ENCODE data around the gene NKX1-2. TPM values are rescaled to one million over a fixed set of nuclear protein-coding genes. Genes with fewer than 3 reads are reported as not detected.

NKX1-2 gene
- total RNA-seq, 2 donors from 2014 or later = not detected

DNA sequence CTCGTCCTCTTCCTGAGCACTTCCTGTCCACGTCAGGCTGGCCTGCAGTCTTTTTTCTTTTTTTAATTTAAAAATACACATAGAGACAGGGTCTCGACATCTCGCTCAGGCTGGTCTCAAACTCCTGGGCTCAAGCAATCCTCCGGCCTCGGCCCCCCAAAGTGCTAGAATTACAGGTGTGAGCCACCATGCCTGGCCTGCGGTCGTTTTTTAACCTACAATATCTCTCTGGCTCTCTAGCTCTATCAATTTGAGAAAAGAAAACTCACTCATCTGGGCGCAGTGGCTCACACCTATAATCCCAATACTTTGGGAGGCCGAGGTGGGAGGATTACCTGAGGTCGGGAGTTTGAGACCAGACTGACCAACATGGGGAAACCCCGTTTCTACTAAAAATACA is 27.1 kb downstream of the NKX1-2 start:
- ATAC-seq = no peak
- DNase-seq = no peak
- intact Hi-C loops (cut with DNase I) = no loop called here

DNA sequence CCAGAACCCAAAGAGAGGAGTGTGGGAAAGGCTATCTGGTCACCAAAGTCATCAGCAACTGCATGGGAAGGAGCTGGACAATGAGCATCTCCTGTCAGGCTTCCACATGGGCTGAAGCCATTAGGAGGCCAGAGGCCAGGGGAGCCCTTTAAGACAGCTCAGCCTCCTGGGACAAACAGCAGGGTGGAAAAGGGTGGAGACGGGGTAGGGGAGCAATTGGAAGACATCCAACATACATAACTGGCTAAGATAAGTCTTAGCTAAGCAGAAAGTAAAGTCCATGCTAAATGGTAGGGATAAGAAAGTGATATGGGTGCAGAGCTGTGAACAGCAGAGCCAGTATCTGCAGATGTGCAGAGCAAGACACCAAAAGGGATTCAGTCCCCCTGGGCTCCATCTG is 29.6 kb downstream of the NKX1-2 start:
- intact Hi-C loops (cut with DNase I) = no loop called here
- ATAC-seq = no peak
- DNase-seq = no peak

DNA sequence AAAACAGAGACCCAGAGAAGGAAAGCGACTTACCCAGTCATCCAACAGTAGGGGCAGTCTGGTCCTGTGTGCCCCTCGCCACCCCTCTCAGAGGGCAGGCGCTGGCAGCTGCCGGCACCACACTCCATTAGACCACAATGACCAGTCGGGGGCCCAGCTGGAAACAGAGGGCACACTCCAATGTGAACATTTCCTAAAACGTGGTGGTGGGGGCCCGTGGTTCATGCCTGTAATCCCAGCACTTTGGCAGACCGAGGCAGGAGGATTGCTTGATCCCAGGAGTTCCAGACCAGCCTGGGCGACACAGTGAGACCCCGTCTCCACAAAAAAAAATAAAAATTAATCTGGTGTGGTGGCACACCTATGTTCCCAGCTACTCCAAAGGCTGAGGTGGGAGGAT is 30.2 kb downstream of the NKX1-2 start:
- ATAC-seq (no peak), DNase-seq (no peak)
- intact Hi-C loops (cut with DNase I) = loop anchor here in 1 of 2 donors (10.0 kb wide), 1 partner anchor 325 kb away; the partner anchor contains the start of gene FAM53B

DNA sequence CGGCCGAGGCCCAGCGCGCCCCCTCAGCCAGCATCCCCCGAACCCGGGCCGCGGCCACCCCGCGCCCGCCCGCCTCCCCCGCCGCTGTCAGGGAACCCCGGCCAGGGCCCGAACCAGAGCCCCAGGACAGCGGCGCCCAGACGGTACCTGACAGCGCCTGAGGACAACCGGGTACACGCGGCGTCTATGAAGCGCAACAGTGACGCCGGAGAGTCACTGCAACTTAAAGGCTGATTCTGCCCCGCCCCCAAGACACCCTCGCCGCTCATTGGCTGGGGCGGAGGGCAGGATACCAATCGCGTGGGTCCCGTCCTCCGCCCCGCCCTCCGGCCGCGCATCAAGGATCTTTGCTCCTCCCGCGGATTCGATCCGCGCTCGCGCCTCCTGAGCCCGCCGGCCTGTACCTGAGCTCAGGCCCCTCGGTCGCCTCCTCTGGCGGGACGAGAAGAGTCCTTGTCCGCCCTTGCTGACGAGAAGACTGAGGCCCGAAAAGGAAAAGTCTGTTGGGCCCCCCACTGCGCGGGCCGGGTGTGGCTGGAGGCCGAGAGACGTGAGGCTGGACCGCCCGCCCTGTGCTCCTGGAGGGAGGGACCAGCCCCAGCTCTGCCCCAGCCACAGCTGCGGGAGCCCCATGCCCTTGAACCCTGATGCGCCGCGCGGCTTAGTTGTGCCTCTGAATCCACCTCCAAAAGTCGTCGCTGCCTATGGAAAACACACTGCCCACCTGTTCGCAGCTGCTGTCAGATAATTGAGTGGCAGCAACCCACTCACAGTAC is 30.9 kb downstream of the NKX1-2 start, which contains the start of gene OAT:
OAT (minus strand) TSS at position 198 of the 776 bp plus-strand sequence. CDS start 6,752 bp downstream, outside the sequence.
- ATAC-seq (peak; percentile 98), DNase-seq (peak; percentile 99)
- intact Hi-C loops (cut with DNase I) = loop anchor here in 1 of 2 donors (10.0 kb wide), 1 partner anchor 326 kb away; the partner anchor contains the start of gene FAM53B

DNA sequence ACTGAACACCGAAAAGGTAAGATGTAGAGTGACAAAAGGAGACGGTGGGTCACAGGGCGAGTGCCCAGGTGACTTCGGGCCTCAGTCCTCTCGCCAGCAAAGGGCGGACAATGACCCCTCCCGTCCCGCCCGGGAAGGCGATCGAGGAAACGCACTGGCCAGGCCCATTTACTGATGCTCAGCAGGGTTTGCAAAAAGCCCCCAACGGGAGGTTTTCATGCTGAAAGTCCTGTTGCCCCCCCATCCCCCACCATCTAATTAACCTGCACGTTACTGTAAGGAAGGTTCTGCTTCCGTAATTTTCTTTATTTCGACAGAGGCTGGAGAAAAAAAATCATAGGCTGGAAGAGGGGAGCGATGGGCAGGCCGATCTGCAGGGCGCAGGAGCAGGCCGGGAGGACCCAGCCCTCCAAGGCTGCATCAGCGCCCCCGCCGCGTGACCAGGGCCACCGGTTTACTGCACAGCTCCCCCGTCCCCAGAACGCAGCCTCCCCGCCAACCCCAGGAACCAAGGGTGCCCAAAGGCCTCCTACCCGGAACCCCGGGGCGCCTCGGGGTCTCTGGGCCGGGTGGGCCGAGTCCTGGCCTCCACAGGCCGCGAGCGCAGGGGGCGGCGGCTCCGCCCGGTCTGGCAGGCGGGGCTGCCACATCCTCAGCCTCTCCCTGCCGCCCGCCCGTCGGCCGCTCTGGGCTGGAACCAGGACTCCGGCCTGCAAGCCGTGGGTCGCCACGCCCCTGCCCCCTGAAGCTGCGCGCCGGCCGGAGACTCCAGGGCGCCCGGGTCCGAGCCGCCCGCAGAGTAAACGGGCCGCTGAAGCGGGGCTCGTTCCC is 31.7 kb downstream of the NKX1-2 start:
- intact Hi-C loops (cut with DNase I) = loop anchor here in 1 of 2 donors (10.0 kb wide), 1 partner anchor 327 kb away; the partner anchor contains the start of gene FAM53B
- ATAC-seq (peak; percentile 74 to 81), DNase-seq (peak; percentile 72)

DNA sequence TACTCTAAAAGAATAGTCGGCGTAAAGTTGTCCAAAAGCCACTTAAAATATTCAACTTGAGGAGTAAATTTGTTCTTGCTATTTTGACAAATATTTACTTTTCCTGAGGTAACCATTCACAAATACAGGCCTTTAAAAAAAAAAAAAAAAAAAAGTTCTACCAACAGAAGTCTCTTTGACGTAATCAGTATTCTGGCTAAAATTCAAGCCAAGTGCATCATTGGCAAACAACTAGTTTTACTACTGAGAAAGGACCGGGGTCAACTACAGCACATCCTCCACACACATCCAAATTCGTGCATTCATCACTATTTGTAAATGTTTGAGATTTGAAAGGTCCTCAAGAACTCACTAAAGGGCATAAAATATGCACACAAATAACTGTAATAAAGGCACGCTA is 33.1 kb downstream of the NKX1-2 start:
- DNase-seq (no peak), ATAC-seq (no peak)
- intact Hi-C loops (cut with DNase I) = loop anchor here in 1 of 2 donors (10.0 kb wide), 1 partner anchor 328 kb away; the partner anchor contains the start of gene FAM53B

DNA sequence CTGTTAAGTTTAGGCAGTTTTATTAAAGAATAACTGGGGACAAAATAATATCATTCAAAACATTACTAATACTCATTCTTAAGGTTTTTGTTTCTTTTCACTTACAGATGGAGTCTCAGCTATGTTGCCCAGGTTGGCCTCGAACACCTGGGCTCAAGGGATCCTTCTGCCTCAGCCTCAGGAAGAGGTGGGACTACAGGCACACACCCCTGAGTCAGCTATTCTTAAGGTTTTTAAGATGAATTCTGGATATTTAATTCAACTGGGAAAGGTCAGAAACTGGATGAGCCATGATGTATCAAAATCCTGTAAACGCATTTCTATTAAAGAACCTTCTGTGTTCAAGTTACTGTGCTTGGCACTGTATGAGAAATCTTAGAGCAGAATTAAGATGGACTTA is 34.6 kb downstream of the NKX1-2 start:
- ATAC-seq (no peak), DNase-seq (no peak)
- intact Hi-C loops (cut with DNase I) = loop anchor here in 1 of 2 donors (10.0 kb wide), 1 partner anchor 330 kb away; the partner anchor contains the start of gene FAM53B

DNA sequence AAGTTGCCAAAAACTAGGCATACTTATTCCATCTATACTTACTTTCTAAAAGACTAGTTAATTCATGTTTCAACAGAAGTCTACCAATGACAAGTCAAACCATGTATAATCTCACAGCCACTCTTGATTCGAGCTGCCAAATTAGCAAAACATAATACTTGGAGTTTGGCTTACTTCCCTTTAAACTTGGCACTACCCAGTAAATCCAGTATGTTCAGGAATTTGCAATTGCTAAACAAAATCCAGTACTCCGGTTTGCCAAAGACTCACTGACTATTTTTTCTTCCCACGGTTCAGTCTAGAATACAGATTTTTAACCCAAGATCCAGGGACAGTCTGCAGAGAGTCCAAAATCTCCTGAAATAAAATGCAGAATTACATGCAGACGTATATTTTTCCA is 35.8 kb downstream of the NKX1-2 start:
- DNase-seq (no peak), ATAC-seq (no peak)
- intact Hi-C loops (cut with DNase I) = loop anchor here in 1 of 2 donors (10.0 kb wide), 1 partner anchor 331 kb away; the partner anchor contains the start of gene FAM53B

DNA sequence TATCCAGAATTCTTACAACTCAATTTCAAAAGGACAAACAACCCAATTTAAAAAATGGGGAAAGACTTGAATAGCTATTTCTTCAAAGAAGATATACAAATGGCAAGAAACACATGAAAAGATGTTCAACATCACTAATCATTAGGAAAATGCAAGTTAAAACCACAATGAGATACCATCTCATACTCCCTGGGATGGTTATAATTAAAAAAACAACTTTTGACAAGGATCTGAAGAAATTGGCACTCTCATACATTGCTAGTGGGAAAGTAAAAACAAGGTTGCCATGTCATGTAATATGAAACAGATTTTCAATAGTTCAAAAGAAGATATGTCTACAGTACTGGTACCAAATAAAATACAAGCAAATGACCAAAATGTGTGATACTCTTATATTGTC is 40.1 kb downstream of the NKX1-2 start:
- intact Hi-C loops (cut with DNase I) = loop anchor here in 1 of 2 donors (10.0 kb wide), 1 partner anchor 335 kb away; the partner anchor contains the start of gene FAM53B
- no peak for DNase-seq
- no peak for ATAC-seq

DNA sequence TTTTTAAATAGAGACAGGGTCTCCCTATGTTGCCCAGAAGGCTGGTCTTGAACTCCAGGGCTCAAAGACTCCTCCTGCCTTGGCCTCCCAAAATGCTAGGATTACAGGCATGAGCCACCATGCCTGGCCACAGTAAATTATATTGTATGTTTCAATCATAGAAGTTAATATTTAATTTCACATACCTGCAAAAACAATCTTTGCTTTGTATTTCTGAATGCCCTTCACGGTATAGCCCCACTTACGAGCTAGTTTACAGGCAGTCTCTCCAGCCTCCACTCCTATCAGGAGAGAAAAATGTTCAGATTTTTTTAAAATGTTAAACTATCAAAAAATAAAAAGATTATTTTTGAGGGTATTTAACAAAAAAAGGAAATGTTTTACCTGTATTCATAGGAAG is 41.5 kb downstream of the NKX1-2 start:
- ATAC-seq (no peak), DNase-seq (no peak)
- intact Hi-C loops (cut with DNase I) = no loop called here

DNA sequence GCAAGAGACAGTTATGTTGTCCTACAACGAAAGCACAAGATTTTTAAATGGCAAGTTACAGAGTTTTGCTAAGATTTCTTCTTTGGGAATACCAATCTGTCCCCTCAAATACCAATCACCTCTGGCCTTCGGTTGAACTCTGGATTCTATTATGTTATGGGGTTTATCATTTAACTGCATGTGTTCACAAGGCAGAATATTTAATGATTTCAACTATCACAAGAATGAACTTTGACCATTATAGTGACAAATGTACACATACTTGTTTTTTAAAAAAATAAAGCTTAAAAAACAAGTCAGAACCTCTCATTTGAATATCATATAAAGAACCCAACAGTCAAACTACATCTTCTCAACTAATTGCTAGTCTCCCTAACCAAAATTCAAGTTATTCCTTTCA is 42.4 kb downstream of the NKX1-2 start:
- intact Hi-C loops (cut with DNase I) = no loop called here

DNA sequence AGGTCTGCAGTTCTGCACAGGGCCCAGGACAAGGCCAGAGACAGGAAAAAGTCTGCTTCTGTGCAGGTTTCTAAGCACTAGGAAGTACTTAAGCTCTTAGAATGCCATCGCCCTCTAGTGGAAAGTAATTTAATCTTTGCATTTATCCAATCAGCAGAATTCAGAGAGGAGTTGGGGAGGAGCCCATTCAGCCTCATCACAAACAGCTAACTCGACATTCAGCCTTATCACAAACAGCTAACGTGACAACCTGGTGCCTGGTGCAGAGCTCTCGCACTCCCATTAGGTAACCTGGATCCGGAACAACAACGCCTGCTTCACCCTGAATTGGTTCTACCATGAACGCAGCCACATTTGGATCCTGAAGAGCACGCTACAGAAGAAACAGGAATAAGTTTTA is 46.3 kb downstream of the NKX1-2 start:
- DNase-seq (peak; percentile 34), ATAC-seq (peak; percentile 89 to 94)

More for the DNA sequence above, 42.4 kb downstream of the NKX1-2 start:
- DNase-seq (no peak), ATAC-seq (no peak)

DNA sequence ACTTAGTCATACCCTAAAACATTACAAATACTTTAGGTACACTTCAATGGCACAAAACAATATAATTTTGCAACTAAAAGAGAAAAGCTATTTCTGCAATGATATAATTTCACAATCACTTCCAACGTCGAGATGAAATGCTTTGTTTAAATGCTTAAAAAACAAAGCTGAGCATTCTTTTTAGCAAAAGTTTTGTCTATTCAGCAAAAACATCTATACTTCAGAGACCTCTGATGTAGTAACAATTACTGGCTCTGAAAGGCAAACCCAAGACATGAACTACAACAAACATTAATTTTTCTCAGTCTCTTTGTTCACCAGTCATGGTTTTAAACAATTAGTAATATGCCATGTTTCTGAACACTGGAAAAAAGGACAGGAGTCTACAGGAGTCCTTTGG is 47.6 kb downstream of the NKX1-2 start:
- intact Hi-C loops (cut with DNase I) = no loop called here
- ATAC-seq = no peak
- no peak for DNase-seq

More for the DNA sequence above, 46.3 kb downstream of the NKX1-2 start:
- intact Hi-C loops (cut with DNase I) = no loop called here

DNA sequence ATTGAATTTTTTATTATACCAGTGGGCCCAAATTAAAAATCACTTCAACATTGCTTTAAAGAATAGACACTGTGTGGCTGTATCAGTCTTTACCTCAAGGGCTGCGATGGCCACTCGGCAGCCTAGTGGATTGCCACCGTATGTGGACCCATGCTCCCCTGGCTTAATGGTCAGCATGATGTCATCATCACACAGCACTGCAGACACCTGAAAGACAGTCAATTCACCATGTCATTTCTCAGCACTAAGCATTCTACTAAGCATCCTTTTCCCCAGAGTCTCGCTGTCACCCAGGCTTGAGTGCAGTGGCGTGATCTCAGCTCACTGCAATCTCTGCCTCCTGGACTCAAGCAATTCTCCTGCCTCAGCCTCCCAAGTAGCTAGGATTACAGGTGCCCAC is 48.2 kb downstream of the NKX1-2 start:
- DNase-seq = no peak
- intact Hi-C loops (cut with DNase I) = no loop called here
- ATAC-seq = no peak

Other genes with a start within 250 kb of the NKX1-2 start
- 10 to 100 TPM; 37.2 to 51.1 TPM for gene OAT, start 31.1 kb downstream of the NKX1-2 start, total RNA-seq
- gene LHPP, start 11.8 kb upstream of the NKX1-2 start, total RNA-seq = 10 to 100 TPM; 11.6 to 16.4 TPM

All from left cardiac atrium (tissue), 4 donors.